HG02884 (cell line): ENCODE results near the gene BTG4.

Experiments used
- ATAC-seq: cut with Tn5 transposase; IDR thresholded peaks from one replicate; pipeline ENCODE4 v1.9.1; 2021; ENCODE audit warnings: mild to moderate bottlenecking, moderate library complexity; ENCODE audit not compliant: unreplicated experiment

The BTG4 gene

GRCh38 chr11:111512296-111513239 is at the start of gene BTG4:
Gene BTG4 (minus strand): TSS chr11:111512386. CDS start chr11:111498776, 13,610 bp downstream.
- ATAC-seq = no peak

DNA sequence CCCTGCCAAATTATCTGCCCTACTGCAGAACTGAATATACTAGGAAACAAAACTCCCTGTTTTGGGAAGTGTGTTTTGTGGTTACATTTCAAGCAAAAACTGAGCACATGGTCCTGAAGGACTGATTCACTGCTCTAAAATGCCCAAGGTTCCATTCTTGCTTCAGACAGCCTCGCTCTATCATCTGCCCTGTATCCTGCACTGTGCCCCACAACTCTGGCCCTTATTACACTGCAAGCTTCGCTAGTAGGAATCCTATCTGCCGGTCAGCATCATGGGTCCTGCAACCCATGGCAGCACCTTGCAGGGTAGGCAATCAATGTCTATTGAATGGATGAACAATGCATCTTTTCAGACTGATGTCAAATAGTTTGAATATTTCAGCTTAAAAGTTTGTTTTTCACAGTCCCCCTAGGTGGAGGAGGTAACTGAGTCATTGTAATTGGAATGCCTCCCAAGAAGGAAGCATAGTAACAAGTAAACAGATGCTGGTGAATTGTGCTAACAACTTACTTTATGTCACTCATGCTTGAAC is 49.7 kb upstream of the BTG4 start:
- no peak for ATAC-seq

DNA sequence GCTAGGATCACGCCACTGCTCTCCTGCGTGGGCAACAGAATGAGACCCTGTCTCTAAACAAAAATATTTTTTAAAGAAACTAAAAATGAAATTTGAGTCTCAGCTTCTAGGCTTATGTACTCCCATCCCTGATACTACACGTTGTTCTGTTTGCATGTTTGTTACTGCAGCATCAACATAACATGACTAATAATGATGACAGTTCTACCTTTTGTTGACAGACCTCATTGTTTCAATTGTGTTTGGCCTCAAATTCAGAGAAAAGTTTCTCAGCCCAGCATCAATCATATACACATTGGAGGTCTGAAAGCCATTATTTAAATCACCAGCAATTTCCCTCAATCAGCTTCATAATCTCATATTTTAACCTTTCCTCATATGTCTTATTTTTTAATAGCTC is 49.1 kb upstream of the BTG4 start:
- ATAC-seq = no peak

DNA sequence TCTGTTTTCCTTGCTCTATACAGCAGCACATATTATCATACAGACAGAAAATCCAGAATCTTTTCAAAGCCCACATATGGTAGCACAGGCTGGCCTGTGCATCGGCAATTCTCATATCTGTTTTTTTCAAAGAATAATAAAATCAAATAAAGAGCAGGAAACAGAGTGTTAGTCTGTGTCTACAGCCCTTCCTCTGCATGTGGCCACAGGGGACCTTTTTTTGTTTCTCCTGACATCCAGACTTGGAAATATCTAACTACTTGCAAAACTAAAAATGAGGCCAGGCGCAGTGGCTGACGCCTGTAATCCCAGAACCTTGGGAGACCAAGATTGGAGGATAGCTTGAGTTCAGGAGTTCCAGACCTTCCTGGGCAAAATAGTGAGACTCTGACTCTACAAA is 48.6 kb upstream of the BTG4 start:
- ATAC-seq = no peak

GRCh38 chr11:111559800-111560464 is 47.7 kb upstream of the BTG4 start:
- ATAC-seq = no peak

- ATAC-seq = no peak
Observed at GRCh38 chr11:111557425-111558111, 45.4 kb upstream of the BTG4 start.

GRCh38 chr11:111555255-111555654 is 43.1 kb upstream of the BTG4 start:
- no peak for ATAC-seq

- ATAC-seq = no peak
Observed at GRCh38 chr11:111554532-111554931, 42.3 kb upstream of the BTG4 start.

DNA sequence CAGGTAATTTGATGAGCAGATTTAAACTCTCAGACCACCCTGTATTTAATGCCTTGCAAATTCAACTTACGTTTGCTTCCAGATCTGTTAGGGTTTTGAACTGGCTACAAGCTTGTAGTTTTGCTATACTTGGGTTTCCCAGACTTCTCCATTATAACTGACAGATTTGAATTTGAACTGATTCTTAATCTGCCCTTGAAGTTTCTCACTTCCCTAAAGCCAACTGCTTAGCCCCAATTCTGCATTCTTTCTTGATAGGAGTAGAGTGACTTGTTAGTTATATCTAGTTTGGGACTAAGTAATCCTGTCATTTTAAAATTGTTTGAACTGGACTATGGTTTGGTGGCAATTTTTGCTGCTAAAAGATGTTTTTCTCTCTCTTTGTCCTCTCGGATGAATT is 38.1 kb upstream of the BTG4 start:
- ATAC-seq = no peak

- no peak for ATAC-seq
Observed at GRCh38 chr11:111549869-111550203, 37.6 kb upstream of the BTG4 start.

- no peak for ATAC-seq
Observed at GRCh38 chr11:111549196-111549868, 37.1 kb upstream of the BTG4 start.

GRCh38 chr11:111548525-111548924 is 36.3 kb upstream of the BTG4 start:
- no peak for ATAC-seq

DNA sequence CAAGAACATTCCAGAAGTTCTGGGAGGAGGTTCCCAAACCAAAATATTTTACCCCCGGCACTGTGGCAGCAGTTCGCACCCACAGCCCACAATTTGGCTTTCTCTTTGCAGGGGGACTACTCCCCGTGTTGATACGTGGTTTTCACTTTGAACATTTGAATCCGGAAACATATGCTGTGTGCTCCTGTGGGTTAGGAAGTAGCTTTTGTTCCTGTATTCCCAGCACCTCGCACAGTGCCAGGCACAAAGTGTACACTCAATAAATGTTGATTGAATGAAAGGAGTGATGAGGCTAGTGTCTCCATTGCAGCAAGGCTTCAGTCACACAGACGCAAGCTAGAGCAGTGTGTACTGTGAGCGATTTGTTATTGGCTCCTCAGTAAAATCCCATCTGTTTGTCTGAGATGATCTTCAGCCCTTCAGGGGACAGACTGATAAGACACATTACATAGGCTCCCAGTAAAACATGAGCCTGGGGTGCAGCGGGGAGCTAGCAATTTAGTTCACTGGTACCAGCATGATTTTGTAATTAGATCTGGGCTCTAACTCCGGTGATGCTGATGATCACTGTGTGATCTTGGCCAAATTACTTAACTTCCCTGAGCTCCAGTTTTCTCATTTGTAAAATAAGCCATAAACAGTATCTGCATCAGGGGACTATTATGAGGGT is 30.6 kb upstream of the BTG4 start:
- no peak for ATAC-seq

GRCh38 chr11:111541254-111542061 is 29.3 kb upstream of the BTG4 start:
- ATAC-seq = no peak

GRCh38 chr11:111540937-111541253 is 28.7 kb upstream of the BTG4 start:
- no peak for ATAC-seq

DNA sequence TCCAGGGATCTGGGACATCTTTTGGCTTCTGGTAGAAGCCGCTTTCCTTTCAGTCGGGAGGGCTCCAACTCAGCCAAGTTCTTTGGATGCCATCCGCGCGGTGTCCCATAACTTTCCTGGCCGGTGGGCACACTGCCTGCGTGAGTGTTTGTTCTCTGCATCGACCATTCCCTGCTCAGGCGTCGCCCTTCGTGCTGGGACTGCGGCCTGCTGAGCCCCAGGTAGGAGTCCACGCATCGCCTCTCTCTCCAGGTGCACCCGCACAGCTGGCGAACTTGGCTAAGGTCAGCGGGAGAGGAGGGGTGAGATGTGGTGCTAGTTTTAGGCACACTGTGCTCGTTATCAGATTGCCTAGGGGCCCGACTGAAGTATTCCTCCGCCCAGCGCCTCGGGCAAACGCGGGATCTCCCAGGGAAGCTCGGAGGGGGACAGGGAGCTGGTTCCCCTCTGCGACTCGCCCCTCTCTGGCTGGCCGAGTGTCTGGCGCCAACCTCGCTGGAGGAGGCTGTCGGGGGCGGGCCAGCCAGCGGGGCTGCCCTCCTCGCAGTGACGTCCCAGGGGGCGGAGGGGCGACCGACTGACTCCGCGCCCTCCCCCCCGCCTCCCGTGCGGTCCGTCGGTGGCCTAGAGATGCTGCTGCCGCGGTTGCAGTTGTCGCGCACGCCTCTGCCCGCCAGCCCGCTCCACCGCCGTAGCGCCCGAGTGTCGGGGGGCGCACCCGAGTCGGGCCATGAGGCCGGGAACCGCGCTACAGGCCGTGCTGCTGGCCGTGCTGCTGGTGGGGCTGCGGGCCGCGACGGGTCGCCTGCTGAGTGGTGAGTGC is 28.1 kb upstream of the BTG4 start, which contains the start of gene LAYN:
Gene LAYN (plus strand): TSS at position 607 of the 823 bp plus-strand sequence. CDS start 124 bp downstream, at position 731.
- ATAC-seq = no peak

DNA sequence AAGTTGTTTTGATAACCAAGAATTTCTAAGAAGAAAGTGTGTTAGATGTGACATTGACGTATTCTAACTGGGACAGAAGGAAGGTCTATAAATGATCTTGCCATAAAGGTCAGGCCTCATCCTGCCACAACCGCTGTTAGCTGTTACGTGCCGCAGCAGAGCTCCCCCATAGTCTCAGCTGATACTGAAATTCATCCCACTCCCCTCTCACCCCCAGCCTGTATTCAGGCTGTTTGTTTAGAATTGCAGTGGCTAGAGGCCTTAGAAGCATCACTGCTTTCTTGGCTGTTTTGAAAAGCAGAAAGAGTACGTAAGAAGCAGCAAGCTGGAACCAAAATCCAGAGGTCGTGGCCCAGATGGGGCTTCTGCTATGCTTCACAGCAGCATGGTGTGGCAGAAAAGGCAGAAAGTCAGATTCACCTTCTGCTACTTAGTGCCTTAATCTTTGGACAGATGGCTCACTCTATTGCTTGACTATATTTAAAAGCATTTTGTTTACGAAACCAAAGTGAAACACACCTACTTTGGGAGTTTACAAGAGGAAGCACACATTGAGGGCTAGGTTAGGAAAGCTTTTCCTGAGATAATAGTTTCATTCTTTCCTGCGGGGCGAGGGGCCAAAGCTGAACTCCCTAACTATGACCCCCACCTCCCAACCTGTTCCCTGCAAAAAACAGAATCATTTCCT is 27.4 kb upstream of the BTG4 start:
- no peak for ATAC-seq
